GM12892 (cell line): Measurements from ENCODE around the gene PWP2.
"Not testable (repeated sequence)": the region's sequence is repeated elsewhere in the genome, so short reads cannot be mapped to it uniquely, and the experiment has no call there.

Experiments used
- POLR2A ChIP-seq: IDR thresholded peaks from 2 replicates; pipeline ENCODE4 v1.6.1; 2011; ENCODE audit warnings: low read depth, low read length, control low read depth
- POLR2AphosphoS5 ChIP-seq: IDR thresholded peaks from 2 replicates; pipeline ENCODE4 v1.6.1; 2011; ENCODE audit warnings: low read depth, low read length, control low read depth
- TAF1 ChIP-seq: IDR thresholded peaks from 2 replicates; pipeline ENCODE4 v1.6.1; 2011; ENCODE audit warnings: low read depth, mild to moderate bottlenecking, control low read depth, low read length, borderline replicate concordance

DNA sequence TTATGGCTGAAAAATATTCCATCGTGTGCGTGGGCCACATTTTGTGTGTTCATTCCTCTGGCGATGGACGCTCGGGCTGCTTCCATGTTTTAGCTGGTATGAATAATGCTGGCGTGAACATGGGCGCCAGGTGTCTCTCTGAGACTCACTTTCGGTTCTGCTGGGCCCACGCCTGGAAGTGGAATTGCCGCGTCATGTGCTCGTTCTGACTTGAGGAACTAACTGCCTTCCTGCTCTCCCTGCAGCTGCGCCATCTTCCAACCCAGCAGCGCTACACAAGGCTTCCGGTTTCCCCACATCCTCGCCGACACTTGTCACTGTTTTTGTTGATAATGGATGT, 46.7 kb downstream of the PWP2 start:
- TF ChIP-seq POLR2A, TAF1, POLR2AphosphoS5: not testable (repeated sequence)
